GM23338 (cell line): ENCODE data around the gene SHISA9. TPM values are rescaled to one million over a fixed set of nuclear protein-coding genes. Genes with fewer than 3 reads are reported as not detected.

ENCODE experiments used
- ATAC-seq: fragments of 200-7000 bp; cut with Tn5 transposase; 3 replicates; pipeline ENCODE4 v1.9.1; 2020
- DNase-seq: peaks from one replicate; pipeline ENCODE4 v3.0.0-alpha.2; 2015; ENCODE audit warnings: low spot score
- H2AFZ ChIP-seq: fragments of 200-600 bp; sonication (generic); 2 replicates; pipeline ENCODE4 v1.8.0; 2016; ENCODE audit warnings: antibody characterized with exemption, mild to moderate bottlenecking, moderate library complexity
- H3F3A ChIP-seq: fragments of 200-600 bp; sonication (generic); replicated peaks from 2 replicates; pipeline ENCODE4 v1.8.0; 2017; ENCODE audit warnings: antibody characterized with exemption, mixed run types, low read depth
- H3K27ac ChIP-seq: fragments of 200-600 bp; sonication (generic); 2 replicates; pipeline ENCODE4 v1.6.1; 2016; ENCODE audit warnings: low read depth
- H3K27me3 ChIP-seq: fragments of 200-600 bp; sonication (generic); 2 replicates; pipeline ENCODE4 v1.8.0; 2016; ENCODE audit warnings: mild to moderate bottlenecking, mixed run types, moderate library complexity; ENCODE audit not compliant: insufficient read depth
- H3K36me3 ChIP-seq: fragments of 200-600 bp; sonication (generic); 2 replicates; pipeline ENCODE4 v1.8.0; 2016; ENCODE audit warnings: mild to moderate bottlenecking; ENCODE audit not compliant: insufficient read depth
- H3K4me1 ChIP-seq: fragments of 200-600 bp; sonication (generic); 2 replicates; pipeline ENCODE4 v1.8.0; 2016; ENCODE audit warnings: mild to moderate bottlenecking, moderate library complexity; ENCODE audit not compliant: insufficient read depth
- H3K4me2 ChIP-seq: fragments of 200-600 bp; sonication (generic); 2 replicates; pipeline ENCODE4 v1.7.1; 2017; ENCODE audit warnings: mixed run types
- H3K4me3 ChIP-seq: fragments of 200-600 bp; sonication (generic); 2 replicates; pipeline ENCODE4 v1.6.1; 2016; ENCODE audit warnings: mixed run types
- H3K79me2 ChIP-seq: fragments of 200-600 bp; sonication (generic); replicated peaks from 2 replicates; pipeline ENCODE4 v1.8.0; 2017; ENCODE audit warnings: mild to moderate bottlenecking; ENCODE audit not compliant: insufficient read depth
- H3K9me2 ChIP-seq: fragments of 200-600 bp; sonication (generic); 2 replicates; pipeline ENCODE4 v1.8.0; 2017; ENCODE audit not compliant: insufficient read depth
- H4K20me1 ChIP-seq: fragments of 200-600 bp; sonication (generic); replicated peaks from 2 replicates; pipeline ENCODE4 v1.8.0; 2017; ENCODE audit warnings: mild to moderate bottlenecking; ENCODE audit not compliant: insufficient read depth
- H3K27ac Mint-ChIP-seq: 2 replicates; pipeline ENCODE4 v1.8.0; 2020; ENCODE audit warnings: inconsistent platforms, mild to moderate bottlenecking, moderate library complexity, mixed read lengths
- H3K27me3 Mint-ChIP-seq: 3 replicates; pipeline ENCODE4 v1.8.0; 2022; ENCODE audit warnings: low read depth, mild to moderate bottlenecking, moderate library complexity, mixed read lengths, inconsistent platforms; ENCODE audit not compliant: insufficient read depth, poor library complexity
- H3K36me3 Mint-ChIP-seq: 3 replicates; pipeline ENCODE4 v1.8.0; 2021; ENCODE audit warnings: low read depth, mild to moderate bottlenecking, inconsistent platforms, moderate library complexity, mixed read lengths
- H3K4me1 Mint-ChIP-seq: 3 replicates; pipeline ENCODE4 v1.8.0; 2020; ENCODE audit warnings: mild to moderate bottlenecking, inconsistent platforms, mixed read lengths
- H3K4me3 Mint-ChIP-seq: 3 replicates; pipeline ENCODE4 v1.8.0; 2021; ENCODE audit warnings: moderate library complexity, mild to moderate bottlenecking, inconsistent platforms, mixed read lengths
- H3K9me3 Mint-ChIP-seq: 3 replicates; pipeline ENCODE4 v1.8.0; 2020; ENCODE audit warnings: moderate library complexity, mild to moderate bottlenecking, inconsistent platforms, mixed read lengths
- CREB1 ChIP-seq: fragments of 250-450 bp; sonication (Bioruptor Pico); IDR thresholded peaks from 2 replicates; pipeline ENCODE4 v1.5.0; 2020; ENCODE audit warnings: low read depth, mild to moderate bottlenecking, moderate library complexity
- CTCF ChIP-seq, 2 experiments: fragments of 200-600 bp in 1 of 2; sonication (generic) in 1 of 2; conservative IDR thresholded peaks; 2 replicates each; pipeline versions ENCODE4 v1.5.1 to v1.6.1; 2016 to 2017; ENCODE audit warnings: antibody characterized with exemption in 2 of 2, low read depth in 2 of 2, mild to moderate bottlenecking in 2 of 2, moderate library complexity in 1 of 2
- EZH2 ChIP-seq: fragments of 200-600 bp; sonication (generic); IDR thresholded peaks from one replicate; pipeline ENCODE4 v1.8.0; 2017; ENCODE audit warnings: antibody characterized with exemption, mild to moderate bottlenecking, low read depth; ENCODE audit not compliant: unreplicated experiment
- EZH2phosphoT487 ChIP-seq: fragments of 200-600 bp; sonication (generic); IDR thresholded peaks from one replicate; pipeline ENCODE4 v1.8.1; 2018; ENCODE audit warnings: antibody characterized with exemption; ENCODE audit not compliant: unreplicated experiment
- JUNB ChIP-seq: IDR thresholded peaks from one replicate; pipeline ENCODE4 v1.6.1; 2016; ENCODE audit warnings: antibody characterized with exemption; ENCODE audit not compliant: unreplicated experiment
- NANOG ChIP-seq: IDR thresholded peaks from 2 replicates; pipeline ENCODE4 v1.6.1; 2016; ENCODE audit warnings: antibody characterized with exemption, borderline replicate concordance
- POLR2AphosphoS5 ChIP-seq: IDR thresholded peaks from 2 replicates; pipeline ENCODE4 v1.6.1; 2016; ENCODE audit warnings: antibody characterized with exemption, low read depth
- REST ChIP-seq: IDR thresholded peaks from one replicate; pipeline ENCODE4 v1.6.1; 2018; ENCODE audit warnings: antibody characterized with exemption; ENCODE audit not compliant: unreplicated experiment
- STAT1 ChIP-seq: IDR thresholded peaks from one replicate; pipeline ENCODE4 v1.6.1; 2016; ENCODE audit warnings: antibody characterized with exemption; ENCODE audit not compliant: unreplicated experiment
- ZNF114 ChIP-seq: fragments of 250-450 bp; sonication (Bioruptor Pico); IDR thresholded peaks from 2 replicates; pipeline ENCODE4 v1.5.0; 2020; ENCODE audit warnings: mild to moderate bottlenecking, moderate library complexity
- ZNF331 ChIP-seq: fragments of 250-450 bp; sonication (Bioruptor Pico); IDR thresholded peaks from 2 replicates; pipeline ENCODE4 v1.5.0; 2020; ENCODE audit warnings: low read depth, mild to moderate bottlenecking, moderate library complexity
- polyA plus RNA-seq: library from polyadenylated mRNA; unstranded; fragments of >200 nt; fragmentation: Nextera tagmentation; extraction: Ambion mirVana; gene quantifications from 2 replicates; pipeline ENCODE4 v1.2.1, GENCODE V29; 2016
- total RNA-seq: library from RNA; depleted of rRNA; stranded (reverse); fragments of >200 nt; shearing (Covaris generic); gene quantifications from 2 replicates; pipeline ENCODE4 v1.2.3, GENCODE V29; 2014
- TF ChIP-seq, protein P1 (sequence below): IDR thresholded peaks from 2 replicates; pipeline ENCODE4 v1.6.1; 2016; ENCODE audit warnings: antibody characterized with exemption

SHISA9 gene
- total and polyA plus RNA-seq, 2 experiments from 2014 or later = 10.4 to 45.6 TPM

- no peak for TF ChIP-seq CTCF (conservative IDR thresholded peaks at IDR 0.05; ENCODE audit: low read depth in 2 of 2)
Measured at GRCh38 chr16:13062219-13062618, 160.8 kb downstream of the SHISA9 start (continued).

DNA sequence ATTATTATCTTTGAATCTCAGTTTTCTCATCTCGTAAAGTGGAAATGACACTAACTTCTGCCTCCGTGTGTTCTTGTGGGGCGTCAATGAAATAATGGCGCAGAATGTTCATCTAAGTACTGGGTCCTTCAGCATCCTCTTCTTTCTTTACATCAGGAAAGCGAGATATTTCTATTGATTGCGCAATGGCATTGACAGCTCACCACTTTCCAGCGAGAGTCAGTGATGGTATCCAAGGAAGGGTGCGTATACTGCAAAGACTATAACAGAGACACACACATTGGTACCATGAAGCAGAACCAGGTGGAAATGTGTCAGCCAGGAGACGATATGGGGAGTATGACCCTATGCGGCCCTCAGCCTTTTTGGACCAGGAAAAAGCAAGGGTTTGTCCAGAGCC, 162.1 kb downstream of the SHISA9 start:
- Mint-ChIP-seq H3K4me1 (peaks cover 25% of the 10 kb centered on the region), H3K27ac (no peak overlapping the region), H3K36me3 (peaks cover 17% of the 10 kb centered on the region), H3K4me3 (no peak overlapping the region), H3K27me3 (peaks cover 8% of the 10 kb centered on the region), H3K9me3 (peaks cover 5% of the 10 kb centered on the region; the same call in 1 of the 3 replicates)
- peaks cover 3% of the 10 kb centered on the region for H3F3A ChIP-seq
- no peak overlapping the region for H3K4me2 ChIP-seq
- H3K4me1 ChIP-seq = peaks cover 23% of the 10 kb centered on the region
- no peaks in the 10 kb centered on the region; the same call in 1 of the 2 replicates for H4K20me1 ChIP-seq
- no peak overlapping the region for H3K27ac ChIP-seq
- no peaks in the 10 kb centered on the region for H3K27me3 ChIP-seq
- no peak overlapping the region for H2AFZ ChIP-seq
- peaks cover 41% of the 10 kb centered on the region for H3K79me2 ChIP-seq
- H3K9me2 ChIP-seq = no peaks in the 10 kb centered on the region
- DNase-seq (no peak), ATAC-seq (no peak)
- H3K4me3 ChIP-seq = no peak overlapping the region
- no peaks in the 10 kb centered on the region for H3K36me3 ChIP-seq
- no peak for TF ChIP-seq CREB1 (CRISPR knock-in tag)
- no peak for TF ChIP-seq ZNF114 (CRISPR knock-in tag)
- no peak for TF ChIP-seq STAT1
- TF ChIP-seq EZH2phosphoT487 = no peak
- TF ChIP-seq REST = no peak
- TF ChIP-seq POLR2AphosphoS5 = no peak
- no peak for TF ChIP-seq ZNF331 (CRISPR knock-in tag)
- TF ChIP-seq NANOG = no peak
- TF ChIP-seq JUNB = no peak
- no peak for TF ChIP-seq EZH2
- TF ChIP-seq, protein P1, sequence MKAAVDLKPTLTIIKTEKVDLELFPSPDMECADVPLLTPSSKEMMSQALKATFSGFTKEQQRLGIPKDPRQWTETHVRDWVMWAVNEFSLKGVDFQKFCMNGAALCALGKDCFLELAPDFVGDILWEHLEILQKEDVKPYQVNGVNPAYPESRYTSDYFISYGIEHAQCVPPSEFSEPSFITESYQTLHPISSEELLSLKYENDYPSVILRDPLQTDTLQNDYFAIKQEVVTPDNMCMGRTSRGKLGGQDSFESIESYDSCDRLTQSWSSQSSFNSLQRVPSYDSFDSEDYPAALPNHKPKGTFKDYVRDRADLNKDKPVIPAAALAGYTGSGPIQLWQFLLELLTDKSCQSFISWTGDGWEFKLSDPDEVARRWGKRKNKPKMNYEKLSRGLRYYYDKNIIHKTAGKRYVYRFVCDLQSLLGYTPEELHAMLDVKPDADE = no peak
- TF ChIP-seq CTCF (conservative IDR thresholded peaks at IDR 0.05; ENCODE audit: low read depth in 2 of 2) = no peak
